Measurements from ENCODE around the gene PPFIBP2. TPM values are rescaled to one million over a fixed set of nuclear protein-coding genes. Genes with fewer than 3 reads are reported as not detected.
A peak's percentile ranks its signal among the peaks of the same experiment; 100 is the strongest.

PPFIBP2 gene
- total RNA-seq (10 to 100 TPM; 12.5 to 31.1 (median 21.5) TPM), polyA plus RNA-seq (10 to 100 TPM; 10.5 to 17.7 TPM)
- long read RNA-seq, donor 1, partial matches to known transcripts, result 0 of 8 reads
- long read RNA-seq, donor 1, other reads (novel, unspliced or antisense), result 8 of 8 reads
- long read RNA-seq, donor 2, partial matches to known transcripts, result 3 of 11 reads
- long read RNA-seq, donor 2, other reads (novel, unspliced or antisense), result 8 of 11 reads
- long read RNA-seq, donor 3, partial matches to known transcripts, result 1 of 5 reads
- long read RNA-seq, donor 3, other reads (novel, unspliced or antisense), result 4 of 5 reads

DNA sequence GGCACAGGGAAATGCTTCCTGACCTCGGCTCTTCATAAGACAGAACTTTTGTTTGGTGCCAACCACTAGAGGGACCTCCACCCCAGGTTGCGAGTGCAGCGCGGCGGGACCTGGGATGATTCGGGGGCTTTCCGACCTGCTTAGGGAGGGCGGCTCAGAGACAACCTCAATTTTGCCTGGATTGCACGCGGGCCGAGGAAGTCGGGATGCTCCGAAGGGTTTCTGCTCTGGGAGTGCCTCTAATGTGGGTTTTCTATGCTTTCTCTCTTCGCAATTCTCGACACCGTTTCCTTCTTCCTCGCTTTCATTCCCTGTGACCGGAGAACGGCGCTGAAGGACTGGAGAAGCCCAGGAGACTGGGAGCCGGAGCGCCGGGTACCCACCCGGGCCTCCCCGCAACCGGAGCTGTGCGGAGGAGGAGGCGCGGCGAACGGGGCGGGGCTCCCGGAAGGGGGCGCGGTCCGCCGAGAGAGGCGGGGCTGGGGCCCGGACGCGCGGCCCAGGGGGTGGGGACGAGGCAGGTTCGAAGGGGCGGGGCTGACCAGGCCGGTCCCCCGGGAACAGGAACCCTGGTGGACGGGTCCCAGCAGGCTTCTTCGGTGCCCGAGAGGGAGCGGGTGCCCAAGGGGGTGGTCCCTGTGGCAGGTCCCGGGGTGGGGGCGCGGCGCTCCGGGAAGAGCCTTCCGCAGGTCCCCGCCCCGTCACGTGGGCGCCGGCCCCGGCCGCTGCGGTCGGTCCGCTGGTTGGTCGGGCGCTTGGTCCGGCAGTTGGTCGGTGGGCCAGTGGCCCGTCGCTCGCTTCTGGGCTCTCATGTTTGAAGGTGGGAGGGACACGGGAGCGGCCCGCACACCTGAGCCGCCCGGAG lies at the start of gene PPFIBP2:
TSS of gene PPFIBP2 (plus strand) at position 766 of the 865 bp plus-strand sequence. CDS start 35,477 bp downstream, outside the sequence.
- no peaks in the 10 kb centered on the region for H3K9me3 ChIP-seq
- peak; percentile 45 to 75 (median 64) for TF ChIP-seq CTCF (IDR thresholded peaks at IDR 0.05)
- TF ChIP-seq POLR2A (IDR thresholded peaks at IDR 0.05), result peak in 1 of 2 donors; percentile 56
- 0 to 1% (median 0%) methylated on average over 12 to 79 of the region's 79 CpGs for WGBS, 4 donors
- intact Hi-C loops (cut with DNase I), result loop anchor here in 7 of 10 donors (2.0 to 10.0 kb wide), 9 partner anchors 44 to 474 kb away; partner anchors contain the start of gene EIF3F (in 1 of the 7)
- peak within 1 kb of the TSS; percentile 69 to 96 (median 84) for H3K4me3 ChIP-seq
- peak within 1 kb of the TSS; percentile 85 to 99 (median 96) for H3K27ac ChIP-seq
- H3K27me3 ChIP-seq, result no peaks in the 10 kb centered on the region
- peaks cover 3 to 43% (median 28%) of the 10 kb centered on the region in 12 donors for H3K4me1 ChIP-seq
- H3K36me3 ChIP-seq, result peaks cover 0 to 12% (median 0%) of the 10 kb centered on the region in 9 donors
- DNase-seq (peak; percentile 85 to 91 (median 86)), ATAC-seq (peak; percentile 67 to 94 (median 90))

DNA sequence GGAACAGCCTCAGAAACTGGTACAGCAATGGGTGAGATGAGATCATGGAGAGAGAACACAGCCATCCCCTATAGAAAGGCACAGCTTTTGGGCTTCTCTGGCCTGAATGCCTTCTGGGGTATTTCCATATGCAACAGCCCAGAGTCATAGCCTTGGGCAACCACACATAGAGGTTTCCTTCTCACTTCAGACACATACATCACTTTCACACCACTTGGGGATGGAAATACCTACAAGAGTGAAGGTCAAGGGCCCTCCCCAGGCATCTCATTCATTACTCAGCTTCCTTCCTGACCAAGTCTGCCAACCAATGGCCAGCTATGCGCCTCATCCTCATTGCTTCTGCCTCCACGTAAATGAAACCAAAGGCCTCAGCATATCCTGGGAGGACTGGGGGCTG lies 46.1 kb upstream of the PPFIBP2 start:
- TF ChIP-seq POLR2A (IDR thresholded peaks at IDR 0.05), result no peak
- 77 to 84% (median 81%) methylated on average over 2 of the region's 2 CpGs for WGBS, 4 donors
- no peak for ATAC-seq
- DNase-seq, result no peak
- intact Hi-C loops (cut with DNase I), result no loop called here
- H3K4me3 ChIP-seq, result no peak overlapping the region
- no peak overlapping the region for H3K27ac ChIP-seq
- no peaks in the 10 kb centered on the region for H3K9me3 ChIP-seq
- H3K36me3 ChIP-seq, result peaks cover 0 to 3% (median 0%) of the 10 kb centered on the region in 9 donors
- H3K4me1 ChIP-seq, result no peaks in the 10 kb centered on the region
- no peaks in the 10 kb centered on the region for H3K27me3 ChIP-seq

DNA sequence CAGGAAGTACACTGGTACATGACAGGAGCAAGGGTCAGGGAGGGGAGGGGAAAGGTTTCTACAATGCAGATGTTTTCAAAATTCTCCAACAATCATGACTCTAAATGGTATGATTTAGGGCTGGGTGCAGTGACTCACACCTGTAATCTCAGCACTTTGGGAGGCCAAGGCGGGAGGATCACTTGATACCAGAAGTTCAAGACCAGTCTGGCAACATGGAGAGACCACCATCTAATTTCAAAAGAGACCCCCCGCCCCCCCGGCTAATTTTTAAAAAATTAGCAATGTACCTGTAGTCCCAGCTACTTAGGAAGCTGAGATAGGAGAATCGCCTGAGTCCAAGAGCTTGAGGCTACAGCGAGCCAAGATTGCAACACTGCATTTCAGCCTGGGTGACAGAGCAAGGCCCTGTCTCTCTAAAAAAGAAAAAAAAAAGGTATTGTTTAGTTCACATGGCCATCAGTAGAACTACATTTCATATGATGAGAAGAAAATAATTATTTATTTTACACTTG lies 44.4 kb upstream of the PPFIBP2 start:
- Histone ChIP-seq H3K27me3 (no peaks in the 10 kb centered on the region), H3K4me1 (peaks cover 0 to 6% (median 0%) of the 10 kb centered on the region in 12 donors), H3K4me3 (no peak overlapping the region), H3K27ac (no peak overlapping the region), H3K9me3 (no peaks in the 10 kb centered on the region), H3K36me3 (peaks cover 0 to 3% (median 0%) of the 10 kb centered on the region in 9 donors)
- TF ChIP-seq CTCF (IDR thresholded peaks at IDR 0.05) (no peak), POLR2A (IDR thresholded peaks at IDR 0.05) (no peak)
- 93 to 98% (median 95%) methylated on average over 5 of the region's 5 CpGs for WGBS, 4 donors
- intact Hi-C loops (cut with DNase I), result no loop called here
- DNase-seq, result no peak
- no peak for ATAC-seq

DNA sequence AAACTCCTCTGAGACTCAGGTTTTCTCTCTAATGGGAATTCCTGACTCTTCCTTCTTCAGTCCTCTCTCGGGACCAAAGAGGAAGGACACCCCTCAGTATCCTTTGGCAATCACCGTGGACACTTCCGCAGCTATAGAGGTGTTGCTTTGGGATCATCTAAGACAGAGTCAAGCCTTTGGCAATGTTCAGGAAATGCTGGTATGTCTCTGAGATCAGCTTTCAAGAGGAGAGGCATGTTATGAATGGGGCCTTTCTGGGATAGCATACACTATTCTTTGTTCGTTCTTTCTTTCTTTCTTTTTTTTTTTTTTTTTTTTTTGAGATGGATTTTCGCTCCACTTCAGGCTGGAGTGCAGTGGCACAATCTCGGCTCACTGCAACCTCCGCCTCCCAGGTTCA lies 42.7 kb upstream of the PPFIBP2 start:
- ATAC-seq (no peak), DNase-seq (no peak)
- no peak for TF ChIP-seq POLR2A (IDR thresholded peaks at IDR 0.05)
- no peak for TF ChIP-seq CTCF (IDR thresholded peaks at IDR 0.05)
- peaks cover 0 to 6% (median 0%) of the 10 kb centered on the region in 12 donors for H3K4me1 ChIP-seq
- 77 to 82% (median 81%) methylated on average over 7 of the region's 7 CpGs for WGBS, 4 donors
- no peak overlapping the region for H3K4me3 ChIP-seq
- H3K36me3 ChIP-seq, result peaks cover 0 to 3% (median 0%) of the 10 kb centered on the region in 9 donors
- H3K27ac ChIP-seq, result no peak overlapping the region
- no peaks in the 10 kb centered on the region for H3K27me3 ChIP-seq
- H3K9me3 ChIP-seq, result no peaks in the 10 kb centered on the region
- intact Hi-C loops (cut with DNase I), result no loop called here
